ENCODE results near the gene SETBP1. TPM values are rescaled to one million over a fixed set of nuclear protein-coding genes. Genes with fewer than 3 reads are reported as not detected.
A peak's percentile ranks its signal among the peaks of the same experiment; 100 is the strongest.

The SETBP1 gene
- total and polyA plus RNA-seq, 9 of the 15 experiments (the other 6 are each of a cell fraction or from before 2014, with no cell fraction given), result under 0.01 to 0.13 (median 0.04) TPM

GRCh38 chr18:45066886-45067285 lies 386.2 kb downstream of the SETBP1 start (continued):
- no peak for TF ChIP-seq MYNN (IDR thresholded peaks at IDR 0.05)
- no peak for TF ChIP-seq MYNN (CRISPR knock-in tag; IDR thresholded peaks at IDR 0.05)
- TF ChIP-seq, protein P1, sequence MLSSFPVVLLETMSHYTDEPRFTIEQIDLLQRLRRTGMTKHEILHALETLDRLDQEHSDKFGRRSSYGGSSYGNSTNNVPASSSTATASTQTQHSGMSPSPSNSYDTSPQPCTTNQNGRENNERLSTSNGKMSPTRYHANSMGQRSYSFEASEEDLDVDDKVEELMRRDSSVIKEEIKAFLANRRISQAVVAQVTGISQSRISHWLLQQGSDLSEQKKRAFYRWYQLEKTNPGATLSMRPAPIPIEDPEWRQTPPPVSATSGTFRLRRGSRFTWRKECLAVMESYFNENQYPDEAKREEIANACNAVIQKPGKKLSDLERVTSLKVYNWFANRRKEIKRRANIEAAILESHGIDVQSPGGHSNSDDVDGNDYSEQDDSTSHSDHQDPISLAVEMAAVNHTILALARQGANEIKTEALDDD (IDR thresholded peaks at IDR 0.05), result 0 out of 2 replicates have a peak, but pooled peaks have one; percentile 18
- TF ChIP-seq SREBF2 (CRISPR knock-in tag; IDR thresholded peaks at IDR 0.05), result no peak
- TF ChIP-seq LEF1 (IDR thresholded peaks at IDR 0.05), result no peak
- TF ChIP-seq ARID1B (IDR thresholded peaks at IDR 0.05), result no peak
- TF ChIP-seq, protein P2, sequence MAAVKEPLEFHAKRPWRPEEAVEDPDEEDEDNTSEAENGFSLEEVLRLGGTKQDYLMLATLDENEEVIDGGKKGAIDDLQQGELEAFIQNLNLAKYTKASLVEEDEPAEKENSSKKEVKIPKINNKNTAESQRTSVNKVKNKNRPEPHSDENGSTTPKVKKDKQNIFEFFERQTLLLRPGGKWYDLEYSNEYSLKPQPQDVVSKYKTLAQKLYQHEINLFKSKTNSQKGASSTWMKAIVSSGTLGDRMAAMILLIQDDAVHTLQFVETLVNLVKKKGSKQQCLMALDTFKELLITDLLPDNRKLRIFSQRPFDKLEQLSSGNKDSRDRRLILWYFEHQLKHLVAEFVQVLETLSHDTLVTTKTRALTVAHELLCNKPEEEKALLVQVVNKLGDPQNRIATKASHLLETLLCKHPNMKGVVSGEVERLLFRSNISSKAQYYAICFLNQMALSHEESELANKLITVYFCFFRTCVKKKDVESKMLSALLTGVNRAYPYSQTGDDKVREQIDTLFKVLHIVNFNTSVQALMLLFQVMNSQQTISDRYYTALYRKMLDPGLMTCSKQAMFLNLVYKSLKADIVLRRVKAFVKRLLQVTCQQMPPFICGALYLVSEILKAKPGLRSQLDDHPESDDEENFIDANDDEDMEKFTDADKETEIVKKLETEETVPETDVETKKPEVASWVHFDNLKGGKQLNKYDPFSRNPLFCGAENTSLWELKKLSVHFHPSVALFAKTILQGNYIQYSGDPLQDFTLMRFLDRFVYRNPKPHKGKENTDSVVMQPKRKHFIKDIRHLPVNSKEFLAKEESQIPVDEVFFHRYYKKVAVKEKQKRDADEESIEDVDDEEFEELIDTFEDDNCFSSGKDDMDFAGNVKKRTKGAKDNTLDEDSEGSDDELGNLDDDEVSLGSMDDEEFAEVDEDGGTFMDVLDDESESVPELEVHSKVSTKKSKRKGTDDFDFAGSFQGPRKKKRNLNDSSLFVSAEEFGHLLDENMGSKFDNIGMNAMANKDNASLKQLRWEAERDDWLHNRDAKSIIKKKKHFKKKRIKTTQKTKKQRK (IDR thresholded peaks at IDR 0.05; ENCODE audit: borderline replicate concordance, low read depth, low read length), result no peak
- TF ChIP-seq, protein P3, sequence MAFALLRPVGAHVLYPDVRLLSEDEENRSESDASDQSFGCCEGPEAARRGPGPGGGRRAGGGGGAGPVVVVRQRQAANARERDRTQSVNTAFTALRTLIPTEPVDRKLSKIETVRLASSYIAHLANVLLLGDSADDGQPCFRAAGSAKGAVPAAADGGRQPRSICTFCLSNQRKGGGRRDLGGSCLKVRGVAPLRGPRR (CRISPR knock-in tag; IDR thresholded peaks at IDR 0.05), result no peak
